Retina (tissue), 1 donor: Measurements from ENCODE around the gene CDHR2.
A peak's percentile ranks its signal among the peaks of the same experiment; 100 is the strongest.
"Not testable (repeated sequence)": the region's sequence is repeated elsewhere in the genome, so short reads cannot be mapped to it uniquely, and the experiment has no call there.

ENCODE experiments used
- DNase-seq: peaks from one replicate; pipeline ENCODE4 v3.0.0-alpha.2; 2016

Gene CDHR2

DNA sequence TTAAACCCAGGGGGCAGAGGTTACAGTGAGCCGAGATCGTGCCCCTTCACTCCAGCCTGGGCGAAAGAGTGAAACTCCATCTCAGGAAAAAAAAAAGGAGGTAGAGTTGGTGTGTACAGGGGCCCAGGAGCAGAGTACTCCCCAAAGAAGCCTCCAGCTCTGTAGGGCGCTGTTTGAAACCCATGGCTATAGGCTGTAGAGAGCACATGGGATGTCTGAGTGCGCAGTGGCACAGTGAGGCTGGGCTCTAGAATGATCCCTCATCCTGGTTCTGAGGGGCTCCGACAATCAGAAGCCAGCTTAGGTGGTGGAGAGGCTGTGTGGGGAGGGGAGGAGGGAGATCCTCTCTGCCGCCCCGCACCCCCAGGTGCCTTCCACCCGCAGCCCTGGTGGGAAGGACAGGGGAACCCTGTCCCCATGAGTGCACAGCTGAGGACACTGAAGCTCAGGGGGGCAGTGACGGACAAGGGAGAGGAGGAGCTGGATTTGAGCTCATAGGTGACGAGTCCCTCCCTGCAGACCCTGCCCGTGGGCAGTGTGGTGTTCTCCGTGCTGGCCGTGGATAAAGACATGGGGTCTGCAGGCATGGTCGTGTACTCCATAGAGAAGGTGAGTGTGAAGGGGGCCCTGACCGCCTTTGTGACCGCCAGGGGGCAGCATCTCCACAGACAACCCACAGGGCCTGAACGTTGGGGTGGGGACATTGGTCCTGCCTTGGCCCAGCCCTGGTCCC lies 24.6 kb downstream of the CDHR2 start:
- peak; percentile 81 for DNase-seq

DNA sequence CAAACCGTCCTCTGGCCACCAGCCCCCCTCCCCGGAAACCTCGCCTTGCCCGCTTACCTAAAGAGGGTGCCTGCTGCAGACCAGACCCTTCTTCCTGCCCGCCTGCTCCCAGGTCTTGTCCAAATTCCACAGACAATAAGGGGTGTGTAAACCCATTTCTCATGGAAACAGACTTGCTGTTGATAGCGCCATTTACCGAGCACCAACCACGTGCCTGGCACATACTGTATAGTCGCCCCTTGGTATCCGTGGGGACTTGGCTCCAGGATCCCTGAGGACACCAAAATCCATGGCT lies 25.1 kb downstream of the CDHR2 start:
- DNase-seq = no peak

DNA sequence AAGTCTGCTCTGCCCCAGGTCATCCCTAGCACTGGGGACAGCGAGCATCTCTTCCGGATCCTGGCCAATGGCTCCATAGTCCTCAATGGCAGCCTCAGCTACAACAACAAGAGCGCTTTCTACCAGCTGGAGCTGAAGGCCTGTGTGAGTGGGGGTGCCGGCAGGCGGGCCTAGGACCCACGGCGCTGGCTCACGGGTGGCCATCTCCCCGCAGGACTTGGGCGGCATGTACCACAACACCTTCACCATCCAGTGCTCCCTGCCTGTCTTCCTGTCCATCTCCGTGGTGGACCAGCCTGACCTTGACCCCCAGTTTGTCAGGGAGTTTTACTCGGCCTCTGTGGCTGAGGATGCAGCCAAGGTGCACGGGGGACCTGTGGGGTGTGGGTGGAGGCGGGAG lies 25.9 kb downstream of the CDHR2 start:
- DNase-seq = no peak

DNA sequence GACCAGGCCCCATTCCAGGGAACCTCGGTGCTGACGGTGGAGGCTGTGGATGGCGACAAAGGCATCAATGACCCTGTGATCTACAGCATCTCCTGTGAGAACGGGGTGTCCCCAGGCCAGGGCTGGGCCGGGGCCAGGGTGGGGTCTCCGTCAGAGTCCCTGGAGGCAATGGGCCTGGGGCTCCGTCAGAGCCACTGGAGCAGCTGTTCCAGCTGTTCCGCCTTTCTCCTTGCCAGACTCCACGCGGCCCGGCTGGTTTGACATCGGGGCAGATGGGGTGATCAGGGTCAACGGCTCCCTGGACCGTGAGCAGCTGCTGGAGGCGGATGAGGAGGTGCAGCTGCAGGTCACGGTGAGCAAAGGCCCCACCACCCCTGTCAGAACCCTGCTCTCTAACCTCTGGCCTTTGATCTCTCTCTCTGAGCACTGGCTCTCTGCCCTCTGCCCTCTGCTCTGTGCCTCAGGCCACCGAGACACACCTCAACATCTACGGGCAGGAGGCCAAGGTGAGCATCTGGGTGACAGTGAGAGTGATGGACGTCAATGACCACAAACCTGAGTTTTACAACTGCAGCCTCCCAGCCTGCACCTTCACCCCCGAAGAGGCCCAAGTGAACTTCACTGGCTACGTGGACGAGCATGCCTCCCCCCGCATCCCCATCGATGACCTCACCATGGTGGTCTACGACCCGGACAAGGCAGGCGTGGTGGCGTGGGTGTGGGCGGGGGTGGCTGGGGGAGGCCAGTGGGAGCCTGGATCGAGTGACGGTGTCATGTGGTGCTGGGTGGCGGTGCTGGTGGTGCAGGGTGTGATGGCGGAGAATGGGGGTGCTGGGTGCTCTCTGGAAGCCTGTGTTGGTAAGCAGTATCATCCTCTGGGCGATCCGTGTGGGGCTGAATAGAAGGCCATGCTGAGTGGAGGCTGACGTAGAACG lies 26.6 kb downstream of the CDHR2 start:
- DNase-seq = no peak

DNA sequence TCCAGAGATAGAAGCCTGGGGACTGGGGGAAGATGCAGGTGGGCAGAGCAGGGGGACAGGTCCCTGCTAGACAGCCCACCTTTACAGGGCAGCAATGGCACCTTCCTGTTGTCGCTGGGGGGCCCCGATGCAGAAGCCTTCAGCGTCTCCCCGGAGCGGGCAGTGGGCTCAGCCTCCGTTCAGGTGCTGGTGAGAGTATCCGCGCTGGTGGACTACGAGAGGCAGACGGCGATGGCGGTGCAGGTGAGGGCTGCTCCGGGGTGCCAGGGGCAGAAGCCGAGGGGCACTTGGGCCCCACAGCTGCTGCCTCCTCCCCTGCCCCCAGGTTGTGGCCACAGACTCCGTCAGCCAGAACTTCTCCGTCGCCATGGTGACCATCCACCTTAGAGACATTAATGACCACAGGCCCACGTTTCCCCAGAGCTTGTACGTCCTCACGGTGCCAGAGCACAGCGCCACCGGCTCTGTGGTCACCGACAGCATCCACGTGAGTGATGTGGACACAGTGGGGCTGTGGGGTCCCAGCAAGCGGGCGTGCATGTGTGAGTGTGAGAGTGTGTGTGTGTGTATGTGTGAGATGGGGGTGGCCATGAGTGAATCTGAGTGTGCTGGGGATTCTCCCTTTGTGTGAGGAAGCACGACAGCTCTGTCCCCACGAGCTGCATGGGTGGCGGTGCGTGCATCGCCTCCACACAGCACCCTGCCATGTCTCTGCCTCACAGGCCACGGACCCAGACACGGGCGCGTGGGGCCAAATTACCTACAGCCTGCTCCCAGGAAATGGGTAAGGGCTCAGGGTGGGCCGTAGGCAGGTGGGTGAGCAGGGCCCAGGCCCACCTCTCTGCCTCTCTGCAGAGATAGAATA lies 28.4 kb downstream of the CDHR2 start:
- peak; percentile 43 for DNase-seq

DNA sequence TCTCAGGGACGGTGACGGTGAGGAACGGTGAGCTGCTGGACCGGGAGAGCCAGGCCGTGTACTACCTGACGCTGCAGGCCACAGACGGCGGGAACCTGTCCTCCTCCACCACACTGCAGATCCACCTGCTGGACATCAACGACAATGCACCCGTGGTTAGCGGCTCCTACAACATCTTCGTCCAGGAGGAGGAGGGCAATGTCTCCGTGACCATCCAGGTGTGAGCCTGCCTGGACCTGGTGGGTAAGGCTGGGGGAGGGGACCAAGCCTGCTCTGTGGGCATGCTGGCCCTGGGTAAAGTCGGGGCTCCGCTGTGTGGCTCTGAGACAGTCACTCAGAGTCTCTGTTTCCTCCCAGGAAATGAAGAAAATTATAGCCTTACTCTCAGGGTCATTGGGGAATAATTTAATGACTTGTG lies 29.3 kb downstream of the CDHR2 start:
- peak; percentile 53 for DNase-seq

DNA sequence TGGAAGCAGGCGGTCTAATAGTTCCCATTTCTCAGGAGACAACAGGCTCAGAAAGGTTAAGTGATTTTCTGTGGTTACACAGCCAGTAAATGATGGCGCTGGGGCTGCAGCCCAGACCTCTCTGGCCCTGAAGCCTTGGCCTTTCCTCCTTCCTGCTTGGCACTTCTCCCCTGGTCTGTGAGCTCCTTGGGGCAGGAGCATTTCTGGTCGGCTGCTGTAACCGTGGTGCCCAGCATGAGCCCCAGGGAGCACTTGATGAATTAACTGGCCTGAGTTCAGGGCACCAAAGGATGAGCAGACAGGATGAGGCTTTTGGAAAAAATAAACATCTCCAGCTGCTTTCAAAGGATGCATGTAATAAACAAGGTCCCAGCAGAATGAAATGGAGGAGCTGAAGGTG lies 30.2 kb downstream of the CDHR2 start:
- no peak for DNase-seq

DNA sequence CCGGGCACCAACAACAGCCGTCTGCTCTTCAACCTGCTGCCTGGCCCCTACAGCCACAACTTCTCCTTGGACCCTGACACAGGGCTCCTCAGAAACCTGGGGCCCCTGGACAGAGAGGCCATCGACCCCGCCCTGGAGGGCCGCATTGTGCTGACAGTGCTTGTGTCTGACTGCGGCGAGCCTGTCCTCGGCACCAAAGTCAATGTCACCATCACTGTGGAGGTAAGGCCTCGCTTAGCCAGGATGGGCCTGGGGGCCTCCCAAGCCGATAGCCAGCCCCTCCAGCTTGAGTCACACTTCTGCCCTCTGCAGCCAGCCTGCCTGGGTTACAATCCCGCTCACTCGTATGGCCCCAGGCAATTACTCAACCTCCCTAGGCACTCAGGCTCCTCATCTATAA lies 32.2 kb downstream of the CDHR2 start:
- DNase-seq = no peak

DNA sequence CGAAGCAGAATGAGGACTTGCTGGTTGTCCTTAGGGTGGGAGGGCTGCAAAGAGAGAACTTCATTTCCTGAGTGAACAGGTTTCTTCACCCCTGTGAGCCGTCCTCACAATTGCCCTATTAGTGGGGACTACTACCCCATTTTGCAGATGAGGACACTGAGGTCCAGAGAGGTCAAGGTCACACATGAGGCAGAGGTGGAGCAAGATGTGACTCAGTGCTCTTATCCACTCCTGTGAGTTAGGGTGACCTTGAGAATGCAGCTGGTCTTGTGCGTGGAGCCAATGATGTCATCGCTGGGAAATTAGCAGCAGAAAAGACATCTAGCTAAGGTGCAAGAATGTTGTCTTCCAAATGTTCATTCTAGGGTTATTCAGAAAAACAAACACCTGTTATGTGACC lies 33.9 kb downstream of the CDHR2 start:
- no peak for DNase-seq

DNA sequence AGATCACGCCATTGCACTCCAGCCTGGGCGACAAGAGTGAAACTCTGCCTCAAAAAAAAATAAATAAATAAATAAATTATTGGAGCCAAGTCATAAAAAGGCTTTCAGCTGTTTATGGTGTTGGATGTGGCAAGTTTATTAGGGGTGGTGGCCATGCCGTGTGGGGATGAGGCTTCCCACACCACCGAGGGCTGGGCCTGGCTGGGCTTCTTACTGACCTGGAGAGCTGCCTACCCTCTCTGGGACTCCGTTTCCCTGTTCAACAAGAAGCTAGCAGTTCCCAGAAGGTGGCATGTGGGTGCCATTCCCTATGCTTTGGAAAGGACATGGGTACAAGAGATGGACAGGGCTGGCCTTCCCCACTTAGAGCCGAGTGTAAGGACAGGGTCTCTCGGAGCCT lies 38.3 kb downstream of the CDHR2 start:
- no peak for DNase-seq

DNA sequence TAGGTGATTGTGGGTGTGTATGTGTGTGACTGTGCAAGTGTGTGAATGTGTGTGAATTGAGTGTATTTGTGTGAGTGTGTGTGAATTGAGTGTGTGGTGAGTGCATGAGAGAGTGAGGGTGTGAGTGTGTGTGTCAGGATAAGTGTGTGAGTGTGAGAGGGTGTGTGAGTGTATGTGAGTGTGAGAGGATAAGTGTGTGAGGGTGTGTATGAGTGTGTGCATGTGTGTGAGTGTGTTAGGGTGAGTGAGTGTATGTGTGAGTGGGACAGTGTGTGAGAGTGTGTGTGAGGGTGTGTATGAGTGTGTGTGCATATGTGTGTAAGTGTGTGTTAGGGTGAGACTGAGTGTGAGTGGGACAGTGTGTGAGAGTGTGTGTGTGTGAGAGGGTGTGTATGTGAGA lies 39.2 kb downstream of the CDHR2 start:
- no peak for DNase-seq

DNA sequence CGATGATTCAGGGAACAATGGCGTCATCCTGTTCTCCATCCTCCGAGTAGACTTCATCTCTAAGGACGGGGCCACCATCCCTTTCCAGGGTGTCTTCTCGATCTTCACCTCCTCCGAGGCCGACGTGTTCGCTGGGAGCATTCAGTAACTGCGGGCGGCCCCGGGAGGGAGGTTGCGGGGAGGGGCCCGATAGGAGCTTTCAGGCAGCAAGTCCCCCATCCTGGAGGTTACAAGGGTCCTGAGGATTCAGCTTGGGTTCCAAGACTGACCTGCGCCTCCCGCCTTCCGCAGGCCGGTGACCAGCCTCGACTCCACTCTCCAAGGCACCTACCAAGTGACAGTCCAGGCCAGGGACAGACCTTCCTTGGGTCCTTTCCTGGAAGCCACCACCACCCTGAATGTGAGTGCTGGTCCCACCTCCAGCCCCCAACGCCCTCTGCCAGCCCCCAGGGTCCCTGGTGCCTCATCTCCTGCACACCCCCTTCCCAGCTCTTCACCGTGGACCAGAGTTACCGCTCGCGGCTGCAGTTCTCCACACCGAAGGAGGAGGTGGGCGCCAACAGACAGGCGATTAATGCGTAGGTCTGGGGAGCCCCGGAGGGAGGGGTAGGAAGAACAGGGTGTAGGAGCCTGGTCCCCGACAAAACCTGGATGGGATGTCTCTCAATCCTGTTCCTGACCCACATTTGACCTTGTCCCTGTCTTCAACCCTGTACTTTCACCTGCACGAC lies 40.1 kb downstream of the CDHR2 start:
- DNase-seq = no peak

DNA sequence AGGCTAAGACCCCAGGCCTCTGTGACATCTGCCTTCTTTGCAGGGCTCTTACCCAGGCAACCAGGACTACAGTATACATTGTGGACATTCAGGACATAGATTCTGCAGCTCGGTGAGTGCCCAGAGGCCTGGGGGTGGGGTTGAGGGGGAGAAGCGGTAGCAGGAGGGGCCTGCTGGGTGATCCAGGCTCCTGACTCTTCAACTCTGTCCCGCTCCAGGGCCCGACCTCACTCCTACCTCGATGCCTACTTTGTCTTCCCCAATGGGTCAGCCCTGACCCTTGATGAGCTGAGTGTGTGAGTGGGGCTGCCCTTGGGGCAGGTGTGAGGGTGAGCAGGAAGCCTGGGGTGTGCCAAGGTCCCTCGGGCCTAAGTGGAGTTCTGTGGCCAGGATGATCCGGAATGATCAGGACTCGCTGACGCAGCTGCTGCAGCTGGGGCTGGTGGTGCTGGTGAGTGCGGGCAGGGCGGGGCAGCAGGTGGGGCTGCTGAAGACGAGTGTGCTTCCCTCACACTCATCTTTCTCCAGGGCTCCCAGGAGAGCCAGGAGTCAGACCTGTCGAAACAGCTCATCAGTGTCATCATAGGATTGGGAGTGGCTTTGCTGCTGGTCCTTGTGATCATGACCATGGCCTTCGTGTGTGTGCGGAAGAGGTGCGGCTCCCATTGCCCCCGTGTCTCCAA lies 41.0 kb downstream of the CDHR2 start:
- DNase-seq = no peak

DNA sequence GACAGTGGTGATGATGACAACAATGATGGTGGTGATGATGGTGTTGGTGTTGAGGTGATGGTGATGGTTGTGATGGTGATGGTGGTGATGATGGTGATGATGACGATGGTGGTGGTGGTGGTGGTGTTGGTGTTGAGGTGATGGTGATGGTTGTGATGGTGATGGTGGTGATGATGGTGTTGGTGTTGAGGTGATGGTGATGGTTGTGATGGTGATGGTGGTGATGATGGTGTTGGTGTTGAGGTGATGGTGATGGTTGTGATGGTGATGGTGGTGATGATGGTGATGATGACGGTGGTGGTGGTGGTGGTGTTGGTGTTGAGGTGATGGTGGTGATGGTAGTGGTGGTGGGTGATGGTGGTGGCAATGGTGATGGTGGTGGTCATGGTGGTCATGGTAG lies 42.5 kb downstream of the CDHR2 start:
- DNase-seq = not testable (repeated sequence)

DNA sequence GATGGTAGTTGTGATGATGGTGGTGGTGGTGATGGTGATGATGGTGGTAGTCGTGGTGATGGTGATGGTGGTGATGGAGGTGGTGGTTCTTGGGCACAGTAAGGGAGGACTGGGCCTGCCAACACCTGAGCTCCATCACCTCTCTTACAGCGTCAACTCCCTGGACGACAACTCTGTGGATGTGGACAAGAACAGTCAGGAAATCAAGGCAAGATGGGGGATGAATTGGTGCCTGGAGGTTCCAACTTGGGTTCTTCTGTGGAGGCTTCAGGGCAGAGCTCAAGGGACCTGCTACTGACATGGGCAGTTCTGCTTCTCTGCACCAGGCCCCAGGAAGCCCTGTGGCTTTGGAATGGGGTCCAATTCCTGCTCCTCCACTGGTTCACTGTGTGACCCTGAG lies 43.4 kb downstream of the CDHR2 start:
- no peak for DNase-seq

DNA sequence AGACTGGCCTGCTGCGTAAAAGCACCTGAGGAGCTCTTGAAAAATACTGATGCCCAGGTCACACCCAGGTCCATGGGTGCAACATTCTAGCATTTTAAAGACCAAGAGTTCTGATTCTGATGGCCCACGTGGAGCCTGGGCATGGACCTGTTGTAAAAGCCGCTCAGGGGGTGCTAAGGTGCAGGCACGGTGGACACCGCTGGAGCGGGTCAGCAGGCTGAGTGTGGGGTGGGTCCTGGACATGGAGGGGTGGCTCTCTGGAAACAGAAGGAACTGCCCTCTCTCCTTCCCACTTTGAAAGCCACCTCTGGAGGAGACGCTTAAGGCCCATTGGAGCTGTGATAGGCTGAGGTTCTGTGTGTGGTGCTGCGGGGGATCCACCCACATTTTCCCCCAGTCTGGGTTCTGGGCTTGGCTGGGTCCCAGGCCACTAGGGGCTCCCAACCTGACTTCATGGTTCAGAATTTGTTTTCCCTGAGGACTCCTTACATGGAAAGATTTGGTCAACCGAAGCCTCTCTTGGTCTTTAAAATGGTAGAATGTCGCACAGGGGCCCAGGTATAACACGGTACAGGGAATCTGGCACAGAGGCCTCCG lies 44.2 kb downstream of the CDHR2 start:
- no peak for DNase-seq

DNA sequence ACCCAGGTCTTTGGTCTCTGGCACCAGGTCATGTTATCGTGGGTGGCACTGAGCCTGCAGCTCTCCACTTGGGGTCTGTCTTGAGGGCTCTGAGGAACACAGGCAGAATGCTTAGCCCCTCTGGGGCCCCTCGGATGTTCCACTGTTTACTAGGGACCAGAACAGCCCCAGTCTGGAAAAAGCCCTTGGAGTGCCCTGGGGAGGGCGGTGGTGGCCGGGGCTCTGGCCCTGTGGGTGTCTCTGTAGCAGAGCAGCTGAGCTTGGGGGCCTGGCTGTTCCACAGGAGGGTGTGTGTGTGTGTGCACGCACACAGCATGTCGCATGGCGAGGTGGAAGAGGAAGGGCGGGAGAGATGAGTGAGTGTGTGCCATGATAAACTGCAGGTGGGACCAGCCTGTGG lies 45.4 kb downstream of the CDHR2 start:
- no peak for DNase-seq

DNA sequence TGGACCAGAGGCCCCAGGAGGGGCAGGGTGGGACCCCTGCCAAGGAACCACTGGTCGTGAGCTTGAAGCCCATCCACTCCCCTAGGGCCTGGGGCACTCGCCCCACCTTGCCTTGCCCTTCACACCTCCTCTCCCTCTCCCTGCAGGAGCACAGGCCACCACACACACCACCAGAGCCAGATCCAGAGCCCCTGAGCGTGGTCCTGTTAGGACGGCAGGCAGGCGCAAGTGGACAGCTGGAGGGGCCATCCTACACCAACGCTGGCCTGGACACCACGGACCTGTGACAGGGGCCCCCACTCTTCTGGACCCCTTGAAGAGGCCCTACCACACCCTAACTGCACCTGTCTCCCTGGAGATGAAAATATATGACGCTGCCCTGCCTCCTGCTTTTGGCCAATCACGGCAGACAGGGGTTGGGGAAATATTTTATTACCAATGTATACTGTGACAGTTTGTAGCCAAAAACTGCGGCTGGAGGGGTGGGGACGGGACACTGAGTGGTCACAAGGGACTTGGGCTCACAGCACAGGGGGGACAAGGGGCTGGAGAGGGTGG lies 46.3 kb downstream of the CDHR2 start:
- DNase-seq = no peak

DNA sequence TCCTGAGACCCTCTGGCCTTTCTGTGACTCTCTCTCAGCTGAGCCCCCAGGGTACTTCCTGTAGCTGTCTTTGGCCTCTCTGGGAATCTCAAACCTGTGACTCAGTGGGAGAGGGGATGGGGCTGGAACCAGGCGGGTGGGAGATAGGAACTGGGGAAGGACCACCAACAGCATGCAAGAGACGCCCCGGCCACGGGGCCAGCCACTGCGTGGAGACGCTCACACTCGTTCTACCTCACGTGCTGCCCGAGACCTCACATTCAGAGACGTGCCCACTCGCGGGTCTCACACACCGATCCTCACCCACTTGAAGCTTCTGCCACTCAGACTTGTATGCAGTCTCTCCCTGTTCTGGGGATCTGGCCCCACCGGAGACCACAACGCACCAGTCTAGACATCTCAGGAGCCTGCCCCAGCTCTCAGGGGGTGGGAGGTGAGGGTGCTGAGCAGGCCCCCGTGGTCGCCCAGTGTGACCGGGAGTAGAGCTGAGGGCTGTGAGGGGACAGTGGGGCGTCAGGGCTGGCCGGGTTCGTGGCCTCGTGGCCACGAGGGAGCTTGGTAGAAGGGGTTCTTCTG lies 47.0 kb downstream of the CDHR2 start:
- DNase-seq = no peak

DNA sequence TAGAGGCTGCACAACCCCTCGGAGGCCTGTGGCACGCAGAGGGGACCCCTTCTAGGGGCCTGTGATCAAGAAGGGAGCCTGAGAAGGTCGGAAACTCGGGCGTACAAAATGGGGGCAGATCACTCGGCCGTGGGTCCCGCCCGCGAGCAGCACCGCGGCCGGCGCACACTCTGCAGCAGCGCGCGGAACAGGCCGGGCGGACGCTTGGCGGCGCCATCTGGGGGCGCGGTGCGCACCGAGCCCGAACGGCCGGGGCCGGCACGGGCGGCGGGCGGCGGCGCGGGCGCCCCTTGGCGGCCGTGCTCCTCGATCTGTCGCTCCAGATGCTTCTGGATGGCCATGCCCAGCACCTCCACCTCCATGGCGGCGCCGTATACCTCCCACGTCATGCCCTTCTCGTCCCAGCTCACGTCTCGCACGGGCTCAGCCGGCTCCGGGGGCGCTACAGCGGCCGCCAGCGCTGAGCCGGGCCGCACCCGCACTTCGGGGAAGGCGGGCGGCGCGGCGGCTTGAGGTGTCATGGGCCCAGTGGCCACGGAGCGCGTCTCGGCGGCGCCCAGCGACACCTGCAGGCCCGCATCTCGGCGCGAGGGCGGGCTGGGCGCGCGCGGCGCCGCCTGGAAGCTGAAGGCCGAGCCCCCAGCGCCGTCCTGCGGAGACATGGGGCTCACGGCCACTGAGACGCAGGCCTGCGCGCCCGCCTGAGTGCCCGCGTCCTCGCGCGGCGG lies 47.7 kb downstream of the CDHR2 start:
- DNase-seq = peak; percentile 72
